Retinal pigment epithelial cell (primary cell): ENCODE measurements around the gene IREB2.

Experiments
- DNase-seq: peaks from one replicate; pipeline ENCODE4 v3.0.0-alpha.2; 2010; ENCODE audit warnings: low read depth
- H3K4me3 ChIP-seq: 2 replicates; pipeline ENCODE4 v1.5.1; 2011; ENCODE audit warnings: mild to moderate bottlenecking, low read length, control low read depth, moderate library complexity
- TF ChIP-seq, protein P1 (sequence below): conservative IDR thresholded peaks from 2 replicates; pipeline ENCODE4 v1.5.1; 2011; ENCODE audit warnings: low read depth, low read length, control low read depth, inconsistent platforms

Gene IREB2

DNA sequence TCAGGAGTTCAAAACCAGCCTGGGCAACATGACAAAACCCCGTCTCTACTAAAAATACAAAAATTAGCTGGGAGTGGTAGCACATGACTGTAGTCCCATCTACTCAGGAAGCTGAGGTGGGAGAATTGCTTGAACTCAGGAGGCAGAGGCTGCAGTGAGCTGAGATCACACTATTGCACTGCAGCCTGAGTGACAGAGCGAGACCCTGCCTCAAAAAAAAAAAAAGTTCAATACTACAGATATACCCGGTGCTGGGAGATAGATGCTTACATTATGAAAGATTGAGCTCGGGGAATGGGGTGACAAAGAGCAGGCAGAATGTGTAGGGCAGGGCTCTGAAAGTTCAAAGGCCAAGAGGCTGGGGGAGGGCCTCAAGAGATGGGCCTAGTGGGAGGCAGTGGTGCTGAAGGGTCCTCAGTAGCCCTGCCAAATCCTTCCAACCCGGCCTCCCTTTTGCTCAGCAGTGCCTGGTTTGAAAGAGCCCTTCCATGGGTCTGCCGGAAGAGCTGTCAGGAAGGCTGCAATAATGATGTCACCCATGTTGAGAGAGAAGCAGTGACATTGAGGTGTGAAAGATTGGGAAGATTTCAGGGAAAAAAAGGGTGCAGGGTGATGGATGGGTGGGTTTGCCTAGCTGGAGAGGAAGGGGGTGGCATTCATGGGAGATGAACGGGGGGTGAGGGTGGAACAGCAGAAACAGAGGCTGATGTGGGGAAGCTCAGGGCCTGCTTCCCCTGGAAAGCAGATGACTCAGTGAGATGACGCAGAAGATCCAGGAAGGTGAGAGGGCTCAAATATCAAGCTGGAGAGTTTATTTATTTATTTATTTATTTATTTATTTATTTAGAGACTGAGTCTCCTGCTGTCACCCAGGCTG, 20.0 kb upstream of the IREB2 start:
- DNase-seq = no peak
- TF ChIP-seq, protein P1, sequence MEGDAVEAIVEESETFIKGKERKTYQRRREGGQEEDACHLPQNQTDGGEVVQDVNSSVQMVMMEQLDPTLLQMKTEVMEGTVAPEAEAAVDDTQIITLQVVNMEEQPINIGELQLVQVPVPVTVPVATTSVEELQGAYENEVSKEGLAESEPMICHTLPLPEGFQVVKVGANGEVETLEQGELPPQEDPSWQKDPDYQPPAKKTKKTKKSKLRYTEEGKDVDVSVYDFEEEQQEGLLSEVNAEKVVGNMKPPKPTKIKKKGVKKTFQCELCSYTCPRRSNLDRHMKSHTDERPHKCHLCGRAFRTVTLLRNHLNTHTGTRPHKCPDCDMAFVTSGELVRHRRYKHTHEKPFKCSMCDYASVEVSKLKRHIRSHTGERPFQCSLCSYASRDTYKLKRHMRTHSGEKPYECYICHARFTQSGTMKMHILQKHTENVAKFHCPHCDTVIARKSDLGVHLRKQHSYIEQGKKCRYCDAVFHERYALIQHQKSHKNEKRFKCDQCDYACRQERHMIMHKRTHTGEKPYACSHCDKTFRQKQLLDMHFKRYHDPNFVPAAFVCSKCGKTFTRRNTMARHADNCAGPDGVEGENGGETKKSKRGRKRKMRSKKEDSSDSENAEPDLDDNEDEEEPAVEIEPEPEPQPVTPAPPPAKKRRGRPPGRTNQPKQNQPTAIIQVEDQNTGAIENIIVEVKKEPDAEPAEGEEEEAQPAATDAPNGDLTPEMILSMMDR = no peak
- H3K4me3 ChIP-seq = no peak overlapping the region

DNA sequence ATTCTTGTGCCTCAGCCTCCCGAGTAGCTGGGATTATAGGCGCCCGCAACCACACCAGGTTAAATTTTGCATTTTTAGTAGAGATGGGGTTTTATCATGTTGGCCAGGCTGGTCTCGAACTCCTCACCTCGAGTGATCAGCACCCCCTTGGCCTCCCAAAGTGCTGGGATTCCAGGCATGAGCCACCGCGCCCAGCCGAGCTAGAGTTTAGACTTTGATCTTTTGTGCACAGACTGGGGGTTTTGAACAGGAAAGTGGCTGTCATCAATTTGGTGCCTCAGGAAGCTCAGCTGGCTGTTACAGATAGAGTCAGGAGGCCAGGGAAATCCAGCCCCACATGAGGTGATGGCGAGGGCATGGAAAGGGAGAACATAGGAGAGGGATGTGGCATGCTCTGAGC, 19.3 kb upstream of the IREB2 start:
- no peak overlapping the region for H3K4me3 ChIP-seq
- TF ChIP-seq, protein P1 = no peak

DNA sequence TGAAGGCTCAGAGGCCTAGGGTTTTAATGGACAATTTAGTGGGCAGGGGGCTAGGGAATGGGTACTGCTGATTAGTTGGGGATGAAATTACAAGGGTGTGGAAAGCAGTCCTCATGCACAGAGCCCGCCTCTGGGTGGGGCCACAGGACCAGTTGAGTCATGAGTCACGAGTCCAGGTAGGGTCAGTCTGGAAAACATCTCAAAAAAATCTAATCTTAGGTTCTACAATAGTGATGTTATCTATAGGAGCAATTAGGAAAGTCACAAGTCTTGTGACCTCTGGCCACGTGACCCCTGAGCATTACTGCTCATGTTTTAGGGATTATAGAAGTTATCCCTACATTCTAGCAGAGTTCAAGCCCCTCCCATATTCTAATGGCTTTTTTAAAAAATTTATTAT, 18.6 kb upstream of the IREB2 start:
- H3K4me3 ChIP-seq = no peak overlapping the region
- DNase-seq = no peak
- TF ChIP-seq, protein P1 = no peak

More for the DNA sequence above, 19.3 kb upstream of the IREB2 start:
- no peak for DNase-seq

DNA sequence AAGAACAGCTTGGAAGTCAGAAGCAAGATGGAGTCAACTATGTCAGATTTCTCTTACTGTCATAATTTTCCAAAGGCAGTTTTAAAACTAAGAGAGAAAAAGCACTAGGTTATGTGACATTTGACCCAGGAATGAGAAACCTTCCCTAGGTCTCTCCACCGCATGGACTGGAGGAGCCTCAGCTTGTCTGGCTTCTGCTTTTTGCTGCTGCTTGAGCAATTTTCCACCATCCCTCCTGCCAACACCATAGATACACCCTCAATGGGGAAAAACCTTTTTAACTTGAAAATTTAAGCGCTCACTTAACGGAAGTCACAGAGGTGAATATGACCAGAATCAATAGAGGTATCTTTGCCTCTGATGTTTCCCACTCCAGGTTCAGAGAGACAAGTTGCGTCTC, 17.8 kb upstream of the IREB2 start:
- H3K4me3 ChIP-seq = no peak overlapping the region
- DNase-seq = no peak
- TF ChIP-seq, protein P1 = no peak

DNA sequence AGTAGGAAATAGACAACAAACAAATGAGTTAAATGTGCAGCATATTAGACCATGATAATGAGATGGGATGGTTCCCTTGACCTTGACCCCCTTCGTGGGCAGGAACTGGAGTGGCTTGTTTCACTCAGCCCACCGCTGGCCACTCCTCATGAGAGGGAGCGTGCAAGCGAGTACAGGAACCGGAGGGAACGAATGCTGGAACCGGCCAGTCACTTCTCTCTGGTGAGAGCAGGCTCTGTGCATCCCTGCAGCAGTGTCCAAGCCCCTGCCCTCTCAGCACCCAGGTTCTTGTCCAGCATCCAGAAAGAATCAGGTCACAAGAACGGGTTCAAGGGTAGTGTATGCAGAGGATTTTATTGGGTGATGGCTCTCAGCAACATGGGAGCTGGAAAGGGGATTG, 17.2 kb upstream of the IREB2 start:
- DNase-seq = no peak

DNA sequence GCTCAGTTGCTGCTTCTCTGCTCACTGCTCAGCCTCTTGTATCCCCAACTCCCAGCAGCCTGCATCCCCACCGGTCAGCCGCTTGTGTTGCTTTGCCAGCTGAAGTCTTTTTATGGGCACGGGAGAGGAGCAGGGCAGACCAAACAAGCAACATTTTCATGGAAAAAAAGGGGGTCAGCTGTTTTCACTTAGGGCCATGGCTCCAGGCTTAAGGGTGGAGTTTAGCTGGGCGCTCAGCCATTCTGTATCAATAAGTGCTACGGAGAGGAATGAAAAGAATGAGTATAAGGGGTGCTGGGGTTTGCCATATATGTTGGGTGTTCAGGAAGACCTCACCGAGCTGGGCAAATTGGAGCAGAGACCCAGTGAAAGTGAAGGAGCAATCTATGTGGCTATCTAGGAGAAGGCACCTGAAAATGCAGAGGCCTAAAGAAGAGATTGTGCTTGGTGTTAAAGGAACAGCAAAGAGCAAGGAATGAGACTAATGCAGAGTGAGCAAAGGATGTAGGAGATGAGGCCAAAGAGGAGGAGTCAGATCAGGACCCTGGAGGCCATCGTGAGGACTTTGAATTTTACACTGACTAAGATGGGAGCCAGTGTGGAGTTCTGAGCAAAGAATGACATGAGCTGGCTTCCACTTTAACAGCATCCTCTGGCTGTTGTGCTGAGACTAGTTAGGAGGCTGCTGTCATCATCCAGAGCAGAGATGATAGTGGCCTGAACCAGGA, 16.6 kb upstream of the IREB2 start:
- TF ChIP-seq, protein P1 = no peak
- H3K4me3 ChIP-seq = no peak overlapping the region
- no peak for DNase-seq

More for the DNA sequence above, 17.2 kb upstream of the IREB2 start:
- TF ChIP-seq, protein P1 = no peak
- H3K4me3 ChIP-seq = no peak overlapping the region
